Neural progenitor cell (in vitro differentiated cells): ENCODE measurements around the gene SLC7A9.

ENCODE experiments used
- EZH2 ChIP-seq: fragments of 200-600 bp; sonication (generic); IDR thresholded peaks from 2 replicates; pipeline ENCODE4 v1.6.1; 2017; ENCODE audit warnings: antibody characterized with exemption, mild to moderate bottlenecking, moderate library complexity
- EZH2phosphoT487 ChIP-seq: fragments of 200-600 bp; sonication (generic); IDR thresholded peaks from 2 replicates; pipeline ENCODE4 v1.6.1; 2017; ENCODE audit warnings: antibody characterized with exemption
- TF ChIP-seq, protein P1 (sequence below): fragments of 200-600 bp; sonication (generic); IDR thresholded peaks from 2 replicates; pipeline ENCODE4 v1.5.1; 2017; ENCODE audit warnings: antibody characterized with exemption, mild to moderate bottlenecking

DNA sequence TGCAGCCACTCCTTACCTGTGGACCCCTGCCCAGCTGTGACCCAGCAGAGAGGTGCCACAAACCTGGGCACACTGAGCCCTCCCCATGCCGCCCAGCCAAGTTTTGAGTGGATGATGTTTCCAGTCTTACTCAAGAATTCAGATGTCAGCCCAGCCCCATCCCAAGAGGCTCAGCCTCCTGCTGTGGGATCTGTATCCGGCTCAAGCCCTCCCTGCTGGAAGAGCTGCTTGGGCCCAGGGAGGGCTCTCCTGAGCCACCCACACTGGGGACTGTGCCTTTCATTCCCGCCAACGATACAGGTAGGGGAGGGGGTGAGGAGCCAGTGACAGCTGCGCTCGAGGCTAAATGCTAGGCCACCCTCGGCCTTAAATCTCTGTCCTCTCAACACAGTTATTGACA, 5.9 kb upstream of the SLC7A9 start:
- TF ChIP-seq, protein P1, sequence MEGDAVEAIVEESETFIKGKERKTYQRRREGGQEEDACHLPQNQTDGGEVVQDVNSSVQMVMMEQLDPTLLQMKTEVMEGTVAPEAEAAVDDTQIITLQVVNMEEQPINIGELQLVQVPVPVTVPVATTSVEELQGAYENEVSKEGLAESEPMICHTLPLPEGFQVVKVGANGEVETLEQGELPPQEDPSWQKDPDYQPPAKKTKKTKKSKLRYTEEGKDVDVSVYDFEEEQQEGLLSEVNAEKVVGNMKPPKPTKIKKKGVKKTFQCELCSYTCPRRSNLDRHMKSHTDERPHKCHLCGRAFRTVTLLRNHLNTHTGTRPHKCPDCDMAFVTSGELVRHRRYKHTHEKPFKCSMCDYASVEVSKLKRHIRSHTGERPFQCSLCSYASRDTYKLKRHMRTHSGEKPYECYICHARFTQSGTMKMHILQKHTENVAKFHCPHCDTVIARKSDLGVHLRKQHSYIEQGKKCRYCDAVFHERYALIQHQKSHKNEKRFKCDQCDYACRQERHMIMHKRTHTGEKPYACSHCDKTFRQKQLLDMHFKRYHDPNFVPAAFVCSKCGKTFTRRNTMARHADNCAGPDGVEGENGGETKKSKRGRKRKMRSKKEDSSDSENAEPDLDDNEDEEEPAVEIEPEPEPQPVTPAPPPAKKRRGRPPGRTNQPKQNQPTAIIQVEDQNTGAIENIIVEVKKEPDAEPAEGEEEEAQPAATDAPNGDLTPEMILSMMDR, result no peak
- TF ChIP-seq EZH2phosphoT487 (no peak), EZH2 (no peak)
